ENCODE measurements around the gene RRP36. TPM values are rescaled to one million over a fixed set of nuclear protein-coding genes. Genes with fewer than 3 reads are reported as not detected.

The RRP36 gene
- total and polyA plus RNA-seq, 9 of the 15 experiments (the other 6 are each of a cell fraction or from before 2014, with no cell fraction given), result 27.6 to 150 (median 114) TPM

DNA sequence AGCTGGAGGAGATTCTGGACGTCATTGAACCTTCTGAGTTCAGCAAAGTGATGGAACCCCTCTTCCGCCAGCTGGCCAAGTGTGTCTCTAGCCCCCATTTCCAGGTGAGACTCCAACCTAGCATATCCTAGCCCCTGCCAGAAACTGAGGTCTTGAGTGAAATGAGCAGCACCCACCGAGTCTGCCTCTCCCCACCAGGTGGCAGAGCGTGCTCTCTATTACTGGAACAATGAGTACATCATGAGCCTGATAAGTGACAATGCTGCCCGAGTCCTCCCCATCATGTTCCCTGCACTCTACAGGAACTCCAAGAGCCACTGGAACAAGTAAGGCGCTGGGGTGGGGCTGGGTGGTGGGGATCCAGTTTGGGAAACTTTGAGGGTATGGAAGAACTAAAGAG, 12.3 kb upstream of the RRP36 start (continued):
- no peak for TF ChIP-seq POLR3A (IDR thresholded peaks at IDR 0.05; ENCODE audit: borderline replicate concordance, extremely low read depth, insufficient read depth, insufficient read length)
- no peak for TF ChIP-seq CBFA2T3 (IDR thresholded peaks at IDR 0.05)
- TF ChIP-seq CCNT2 (IDR thresholded peaks at IDR 0.05; ENCODE audit: borderline replicate concordance, extremely low read depth, insufficient read length, low read depth, low read length), result no peak
- TF ChIP-seq, protein P1, sequence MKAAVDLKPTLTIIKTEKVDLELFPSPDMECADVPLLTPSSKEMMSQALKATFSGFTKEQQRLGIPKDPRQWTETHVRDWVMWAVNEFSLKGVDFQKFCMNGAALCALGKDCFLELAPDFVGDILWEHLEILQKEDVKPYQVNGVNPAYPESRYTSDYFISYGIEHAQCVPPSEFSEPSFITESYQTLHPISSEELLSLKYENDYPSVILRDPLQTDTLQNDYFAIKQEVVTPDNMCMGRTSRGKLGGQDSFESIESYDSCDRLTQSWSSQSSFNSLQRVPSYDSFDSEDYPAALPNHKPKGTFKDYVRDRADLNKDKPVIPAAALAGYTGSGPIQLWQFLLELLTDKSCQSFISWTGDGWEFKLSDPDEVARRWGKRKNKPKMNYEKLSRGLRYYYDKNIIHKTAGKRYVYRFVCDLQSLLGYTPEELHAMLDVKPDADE (conservative IDR thresholded peaks at IDR 0.05; ENCODE audit: control insufficient read depth, low read depth, low read length), result no peak
- no peak for TF ChIP-seq RFX7 (CRISPR knock-in tag; IDR thresholded peaks at IDR 0.05)
- TF ChIP-seq VEZF1 (CRISPR knock-in tag; IDR thresholded peaks at IDR 0.05), result no peak
- TF ChIP-seq ZNF696 (CRISPR knock-in tag; conservative IDR thresholded peaks at IDR 0.05), result no peak
- TF ChIP-seq ZNF395 (CRISPR knock-in tag; IDR thresholded peaks at IDR 0.05), result no peak
- TF ChIP-seq, protein P2, sequence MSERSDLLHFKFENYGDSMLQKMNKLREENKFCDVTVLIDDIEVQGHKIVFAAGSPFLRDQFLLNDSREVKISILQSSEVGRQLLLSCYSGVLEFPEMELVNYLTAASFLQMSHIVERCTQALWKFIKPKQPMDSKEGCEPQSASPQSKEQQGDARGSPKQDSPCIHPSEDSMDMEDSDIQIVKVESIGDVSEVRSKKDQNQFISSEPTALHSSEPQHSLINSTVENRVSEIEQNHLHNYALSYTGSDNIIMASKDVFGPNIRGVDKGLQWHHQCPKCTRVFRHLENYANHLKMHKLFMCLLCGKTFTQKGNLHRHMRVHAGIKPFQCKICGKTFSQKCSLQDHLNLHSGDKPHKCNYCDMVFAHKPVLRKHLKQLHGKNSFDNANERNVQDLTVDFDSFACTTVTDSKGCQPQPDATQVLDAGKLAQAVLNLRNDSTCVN (CRISPR knock-in tag; IDR thresholded peaks at IDR 0.05), result no peak
- TF ChIP-seq XRCC5 (IDR thresholded peaks at IDR 0.05; ENCODE audit: low read depth, low read length), result 0 out of 2 replicates have a peak, but pooled peaks have one; percentile 37
- TF ChIP-seq NR1H2 (CRISPR knock-in tag; IDR thresholded peaks at IDR 0.05), result no peak
- no peak for TF ChIP-seq GTF2E2 (tag; IDR thresholded peaks at IDR 0.05)
- TF ChIP-seq SRSF9 (IDR thresholded peaks at IDR 0.05; ENCODE audit: borderline replicate concordance, low read depth, low read length), result no peak
- TF ChIP-seq, protein P3, sequence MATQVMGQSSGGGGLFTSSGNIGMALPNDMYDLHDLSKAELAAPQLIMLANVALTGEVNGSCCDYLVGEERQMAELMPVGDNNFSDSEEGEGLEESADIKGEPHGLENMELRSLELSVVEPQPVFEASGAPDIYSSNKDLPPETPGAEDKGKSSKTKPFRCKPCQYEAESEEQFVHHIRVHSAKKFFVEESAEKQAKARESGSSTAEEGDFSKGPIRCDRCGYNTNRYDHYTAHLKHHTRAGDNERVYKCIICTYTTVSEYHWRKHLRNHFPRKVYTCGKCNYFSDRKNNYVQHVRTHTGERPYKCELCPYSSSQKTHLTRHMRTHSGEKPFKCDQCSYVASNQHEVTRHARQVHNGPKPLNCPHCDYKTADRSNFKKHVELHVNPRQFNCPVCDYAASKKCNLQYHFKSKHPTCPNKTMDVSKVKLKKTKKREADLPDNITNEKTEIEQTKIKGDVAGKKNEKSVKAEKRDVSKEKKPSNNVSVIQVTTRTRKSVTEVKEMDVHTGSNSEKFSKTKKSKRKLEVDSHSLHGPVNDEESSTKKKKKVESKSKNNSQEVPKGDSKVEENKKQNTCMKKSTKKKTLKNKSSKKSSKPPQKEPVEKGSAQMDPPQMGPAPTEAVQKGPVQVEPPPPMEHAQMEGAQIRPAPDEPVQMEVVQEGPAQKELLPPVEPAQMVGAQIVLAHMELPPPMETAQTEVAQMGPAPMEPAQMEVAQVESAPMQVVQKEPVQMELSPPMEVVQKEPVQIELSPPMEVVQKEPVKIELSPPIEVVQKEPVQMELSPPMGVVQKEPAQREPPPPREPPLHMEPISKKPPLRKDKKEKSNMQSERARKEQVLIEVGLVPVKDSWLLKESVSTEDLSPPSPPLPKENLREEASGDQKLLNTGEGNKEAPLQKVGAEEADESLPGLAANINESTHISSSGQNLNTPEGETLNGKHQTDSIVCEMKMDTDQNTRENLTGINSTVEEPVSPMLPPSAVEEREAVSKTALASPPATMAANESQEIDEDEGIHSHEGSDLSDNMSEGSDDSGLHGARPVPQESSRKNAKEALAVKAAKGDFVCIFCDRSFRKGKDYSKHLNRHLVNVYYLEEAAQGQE (IDR thresholded peaks at IDR 0.05; ENCODE audit: borderline replicate concordance), result peak; percentile 68
- TF ChIP-seq, protein P3 (CRISPR knock-in tag; IDR thresholded peaks at IDR 0.05; ENCODE audit: low read depth), result no peak

Measured in K562 (cell line).